ENCODE results near the gene ELP6.

ELP6 gene, protein sequence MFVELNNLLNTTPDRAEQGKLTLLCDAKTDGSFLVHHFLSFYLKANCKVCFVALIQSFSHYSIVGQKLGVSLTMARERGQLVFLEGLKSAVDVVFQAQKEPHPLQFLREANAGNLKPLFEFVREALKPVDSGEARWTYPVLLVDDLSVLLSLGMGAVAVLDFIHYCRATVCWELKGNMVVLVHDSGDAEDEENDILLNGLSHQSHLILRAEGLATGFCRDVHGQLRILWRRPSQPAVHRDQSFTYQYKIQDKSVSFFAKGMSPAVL

DNA sequence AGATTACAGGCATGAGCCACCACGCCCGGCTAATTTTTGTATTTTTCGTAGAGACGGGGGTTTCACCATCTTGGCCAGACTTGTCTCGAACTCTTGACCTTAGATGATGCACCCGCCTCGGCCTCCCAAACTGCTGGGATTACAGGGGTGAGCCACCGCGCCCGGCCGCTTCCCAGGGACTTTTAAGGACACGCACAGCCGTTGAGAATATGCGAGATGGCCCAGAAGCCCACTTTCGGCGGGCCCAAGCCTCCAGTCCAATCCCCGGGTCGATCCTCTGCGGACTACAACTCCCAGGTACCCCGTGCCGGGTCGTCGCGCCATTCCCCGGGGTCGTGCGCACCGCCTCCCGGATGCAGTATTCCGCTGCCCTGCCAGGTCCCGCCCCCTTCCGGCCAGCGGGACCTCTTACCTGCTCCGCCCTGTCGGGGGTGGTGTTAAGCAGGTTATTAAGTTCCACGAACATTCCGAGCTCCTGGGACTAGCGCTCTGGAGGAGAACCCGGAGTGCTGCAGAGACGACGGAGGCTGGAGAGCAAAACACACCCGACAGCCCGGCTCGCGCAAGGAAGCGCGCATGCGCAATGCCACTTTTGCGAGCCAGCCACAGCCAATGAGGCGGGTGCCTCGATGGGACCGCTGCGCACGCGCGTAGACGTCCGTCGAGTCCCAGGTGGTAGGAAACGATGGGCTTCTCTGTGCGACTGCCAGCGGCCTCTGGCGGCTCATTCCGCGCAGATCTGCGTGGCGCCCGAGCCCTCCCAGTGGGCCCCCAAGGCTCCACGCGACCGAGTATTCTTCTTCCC is at the start of gene ELP6:
Gene ELP6 (minus strand): TSS at position 588 of the 805 bp plus-strand sequence. CDS start 122 bp downstream, at position 466.
- DNase-seq (ENCODE audit: low spot score), result peak; percentile 99

DNA sequence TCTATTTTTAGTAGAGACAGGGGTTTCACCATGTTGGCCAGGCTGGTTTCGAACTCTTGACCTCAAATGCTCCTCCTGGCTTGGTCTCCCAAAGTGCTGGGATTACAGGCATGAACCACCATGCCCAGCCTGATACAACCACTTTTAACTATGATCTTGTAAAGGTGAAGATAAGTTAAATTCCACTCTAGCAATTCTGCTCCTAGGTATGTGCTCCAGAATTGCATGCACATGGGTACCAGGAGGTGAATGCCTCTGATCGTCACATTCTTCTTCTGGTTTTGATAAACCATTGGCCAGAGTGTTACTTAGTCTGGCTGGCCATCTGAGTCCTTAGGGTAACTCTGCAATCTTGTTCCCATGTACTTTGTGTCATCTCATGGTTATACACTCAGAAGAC is 42.8 kb upstream of the ELP6 start:
- DNase-seq (ENCODE audit: low spot score), result no peak

DNA sequence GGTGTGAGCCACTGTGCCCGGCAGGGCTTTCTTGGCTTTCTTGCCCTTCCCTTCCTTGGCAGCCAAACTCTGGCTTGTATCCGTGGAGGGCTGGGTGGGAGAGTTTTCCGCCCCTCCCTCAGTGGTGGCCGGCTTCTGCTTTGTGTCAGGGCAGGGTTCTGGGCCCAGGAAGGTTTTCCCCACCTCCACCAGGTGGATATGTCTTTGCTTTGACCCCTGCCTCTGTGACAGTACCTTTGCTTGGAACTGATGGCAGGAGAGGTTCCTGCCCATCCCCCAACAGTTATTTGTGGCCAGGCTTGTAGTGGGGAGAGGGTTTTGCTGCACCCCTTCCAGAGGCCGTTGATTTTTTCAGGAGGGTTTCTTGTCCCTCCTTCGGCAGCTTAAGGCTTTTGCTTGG is 40.8 kb upstream of the ELP6 start:
- no peak for DNase-seq (ENCODE audit: low spot score)

DNA sequence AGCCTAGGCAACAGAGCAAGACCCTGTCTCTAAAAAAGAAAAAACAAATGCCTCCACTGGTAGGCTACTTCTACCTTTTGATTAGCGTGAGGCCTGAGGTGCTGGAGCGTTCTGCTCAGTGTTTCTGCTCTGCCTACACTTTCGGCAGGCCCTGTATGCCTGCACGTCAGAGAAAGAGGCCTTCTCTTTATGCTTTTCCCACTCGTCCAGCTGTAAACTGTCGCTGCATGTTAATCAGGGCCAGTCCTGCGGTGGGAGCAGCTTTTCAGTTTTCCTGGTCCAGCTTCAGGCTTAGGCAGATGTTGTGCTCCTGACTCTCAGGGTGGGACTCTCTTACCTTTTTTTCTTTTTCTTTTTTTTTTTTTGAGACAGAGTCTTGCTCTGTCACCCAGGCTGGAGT is 39.9 kb upstream of the ELP6 start:
- DNase-seq (ENCODE audit: low spot score), result no peak

DNA sequence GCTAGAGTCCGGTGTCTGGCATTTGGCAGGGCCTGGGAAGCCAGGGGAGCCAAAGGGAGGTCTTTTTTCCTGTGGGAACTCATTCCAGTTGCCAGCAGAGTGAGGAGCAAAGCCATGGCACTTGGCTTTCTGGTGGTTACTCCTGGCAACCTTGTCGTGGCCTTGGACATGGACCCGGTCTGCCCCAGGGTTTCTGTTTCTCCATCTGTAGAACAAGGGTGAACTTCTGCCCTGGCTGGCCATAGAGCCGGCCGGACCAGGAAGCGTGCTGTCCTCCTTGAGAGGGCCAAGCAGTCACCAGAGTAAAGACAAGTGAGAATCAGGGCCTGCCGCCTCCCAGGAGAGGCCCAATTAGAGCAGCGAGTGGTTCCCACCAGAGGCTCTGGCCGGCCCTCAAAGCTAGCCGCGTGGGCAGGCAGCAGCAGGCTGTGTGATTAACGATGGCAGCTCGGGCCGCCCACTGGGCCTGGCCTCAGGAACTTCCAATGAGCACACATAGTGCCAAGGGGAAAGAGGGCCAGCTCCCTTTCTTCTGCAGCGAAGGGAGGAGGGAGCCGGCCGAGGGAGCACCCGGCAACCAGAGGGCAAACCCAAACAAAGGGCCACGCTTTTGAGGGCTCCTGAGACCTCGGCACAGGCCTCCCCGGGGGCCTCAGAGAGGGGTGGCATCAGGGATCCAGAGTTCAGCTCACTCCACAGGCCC is 29.1 kb upstream of the ELP6 start:
- DNase-seq (ENCODE audit: low spot score), result no peak

DNA sequence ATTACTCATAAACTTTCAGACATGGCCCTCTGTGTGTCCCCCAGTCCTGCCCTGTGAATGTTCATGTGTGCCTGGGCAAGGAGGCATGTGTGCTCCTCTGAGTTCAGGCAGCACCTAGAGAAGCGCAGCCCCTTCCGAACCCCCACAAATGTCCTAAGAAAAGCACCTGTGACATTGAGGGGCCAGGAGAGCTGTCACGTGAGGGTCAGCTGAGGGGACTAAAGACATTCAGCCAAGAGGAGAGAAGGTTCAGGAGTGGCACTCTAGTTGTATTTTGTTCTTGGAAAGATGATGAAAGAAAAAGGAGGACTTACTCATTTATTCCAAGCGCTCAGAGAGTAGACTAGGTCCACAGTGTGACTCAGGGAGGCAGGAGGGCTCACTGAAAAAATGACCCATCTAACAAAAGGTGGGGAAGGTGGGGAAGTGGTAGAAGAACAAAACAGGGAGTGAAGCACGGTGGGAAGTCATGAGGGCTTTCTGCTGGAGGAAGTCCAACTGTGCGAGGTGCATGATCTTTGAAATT is 28.1 kb upstream of the ELP6 start:
- no peak for DNase-seq (ENCODE audit: low spot score)

DNA sequence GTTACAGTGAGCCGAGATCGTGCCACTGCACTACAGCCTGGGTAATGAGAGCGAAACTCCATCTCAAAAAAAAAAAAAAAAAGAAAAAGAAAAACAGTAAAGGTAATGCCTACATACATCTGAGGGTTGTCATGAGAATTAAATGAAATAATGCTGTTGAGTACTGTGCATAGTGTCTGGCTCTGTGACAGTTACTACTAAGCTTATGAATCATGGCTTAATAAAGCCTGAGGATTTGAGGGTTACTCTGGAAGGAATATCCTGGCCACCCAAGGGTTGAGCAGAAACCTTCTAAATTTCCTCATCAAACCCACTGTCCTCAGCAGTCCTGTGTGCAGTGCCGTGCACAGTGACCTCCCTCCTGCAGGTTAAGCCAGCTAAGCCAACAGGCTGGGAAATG is 26.8 kb upstream of the ELP6 start:
- no peak for DNase-seq (ENCODE audit: low spot score)

DNA sequence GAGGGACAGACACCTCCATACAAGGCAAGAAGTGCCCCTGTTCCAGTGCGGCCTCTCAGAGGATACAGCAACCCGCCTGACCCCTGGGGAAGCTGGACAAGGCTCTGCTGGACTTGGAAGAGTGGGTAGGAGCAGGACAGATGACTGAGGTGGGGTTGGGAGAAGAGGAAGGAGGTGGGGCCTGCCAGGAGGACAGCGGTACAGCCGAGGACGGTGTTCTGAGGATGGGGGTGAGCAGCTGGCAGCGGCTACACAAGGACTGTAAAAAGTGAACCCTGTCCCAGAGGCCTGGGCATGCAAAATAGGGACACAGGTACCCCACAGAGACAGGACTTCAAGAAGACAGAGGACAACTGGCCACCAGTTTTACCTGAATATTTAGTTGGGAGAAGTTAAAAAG is 23.5 kb upstream of the ELP6 start:
- DNase-seq (ENCODE audit: low spot score), result no peak

DNA sequence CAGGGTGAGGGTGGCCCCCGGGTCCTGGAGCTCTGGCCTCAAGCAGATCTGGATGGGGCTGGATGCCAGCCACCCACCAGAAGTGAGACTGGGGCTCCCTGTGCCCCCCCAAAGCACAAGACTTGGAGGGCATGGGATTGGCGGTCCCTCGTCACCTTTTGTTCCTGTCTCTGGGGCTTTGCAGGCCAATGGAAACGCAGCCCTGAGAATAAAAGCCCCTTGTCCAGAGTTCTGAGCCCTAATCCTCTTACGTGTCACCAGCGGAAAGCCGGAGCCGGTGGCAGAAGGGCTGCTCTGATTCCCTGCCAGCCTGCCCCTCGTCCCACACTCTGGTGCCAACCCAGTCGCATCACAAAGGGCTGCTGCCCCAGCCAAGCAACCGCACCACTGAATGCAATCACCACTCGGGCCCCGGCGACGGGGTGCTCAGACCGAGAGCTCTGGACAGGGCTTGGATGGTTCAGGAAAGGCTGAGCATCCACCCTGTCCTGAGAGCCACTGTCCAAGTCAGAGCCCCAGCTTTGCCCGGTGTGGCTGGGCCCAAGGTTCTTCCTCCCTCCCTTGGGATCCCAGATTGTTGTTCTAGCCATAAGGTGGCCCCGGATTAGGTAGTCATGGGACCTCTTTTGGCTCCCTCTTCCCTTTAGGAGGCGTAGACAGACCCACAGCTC is 22.8 kb upstream of the ELP6 start:
- DNase-seq (ENCODE audit: low spot score), result no peak

DNA sequence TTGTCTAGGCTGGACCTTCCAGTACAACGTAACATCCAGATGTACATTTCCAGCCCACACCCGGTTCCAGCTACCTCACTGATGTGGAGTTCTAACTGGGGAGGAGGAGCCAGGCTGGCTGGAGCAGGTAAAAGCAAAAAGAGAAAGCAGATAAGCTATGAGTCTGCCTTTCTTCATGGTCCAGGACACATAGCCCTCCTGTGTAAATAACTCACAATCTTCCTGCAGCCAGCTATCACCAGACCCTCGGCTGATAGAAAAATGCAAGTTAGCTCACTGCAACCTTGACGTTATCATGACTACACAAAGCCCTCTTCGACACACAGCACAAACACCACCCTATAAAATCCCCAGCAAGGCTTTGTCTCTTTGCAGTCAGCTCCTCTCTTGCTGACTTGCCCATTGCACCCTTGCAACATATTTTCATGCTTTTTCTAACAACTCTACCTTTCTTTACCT is 20.5 kb upstream of the ELP6 start:
- no peak for DNase-seq (ENCODE audit: low spot score)

DNA sequence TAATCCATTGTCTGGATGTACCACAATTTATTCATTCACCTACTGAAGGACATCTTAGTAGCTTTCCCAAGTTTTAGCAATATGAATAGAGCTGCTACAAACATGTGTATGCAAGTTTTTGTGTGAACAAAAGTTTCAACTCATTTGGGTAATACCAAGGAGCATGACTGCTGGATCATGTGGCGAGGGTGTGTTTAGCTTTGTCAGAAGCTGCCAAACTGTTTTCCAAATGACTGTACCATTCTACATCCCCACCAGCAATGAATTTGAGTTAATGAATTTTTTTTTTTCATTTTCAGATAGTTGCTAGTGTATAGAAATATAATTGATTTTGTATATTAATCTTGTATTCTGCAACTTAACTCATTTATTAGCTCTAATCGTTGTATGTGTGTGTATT is 20.0 kb upstream of the ELP6 start:
- no peak for DNase-seq (ENCODE audit: low spot score)

DNA sequence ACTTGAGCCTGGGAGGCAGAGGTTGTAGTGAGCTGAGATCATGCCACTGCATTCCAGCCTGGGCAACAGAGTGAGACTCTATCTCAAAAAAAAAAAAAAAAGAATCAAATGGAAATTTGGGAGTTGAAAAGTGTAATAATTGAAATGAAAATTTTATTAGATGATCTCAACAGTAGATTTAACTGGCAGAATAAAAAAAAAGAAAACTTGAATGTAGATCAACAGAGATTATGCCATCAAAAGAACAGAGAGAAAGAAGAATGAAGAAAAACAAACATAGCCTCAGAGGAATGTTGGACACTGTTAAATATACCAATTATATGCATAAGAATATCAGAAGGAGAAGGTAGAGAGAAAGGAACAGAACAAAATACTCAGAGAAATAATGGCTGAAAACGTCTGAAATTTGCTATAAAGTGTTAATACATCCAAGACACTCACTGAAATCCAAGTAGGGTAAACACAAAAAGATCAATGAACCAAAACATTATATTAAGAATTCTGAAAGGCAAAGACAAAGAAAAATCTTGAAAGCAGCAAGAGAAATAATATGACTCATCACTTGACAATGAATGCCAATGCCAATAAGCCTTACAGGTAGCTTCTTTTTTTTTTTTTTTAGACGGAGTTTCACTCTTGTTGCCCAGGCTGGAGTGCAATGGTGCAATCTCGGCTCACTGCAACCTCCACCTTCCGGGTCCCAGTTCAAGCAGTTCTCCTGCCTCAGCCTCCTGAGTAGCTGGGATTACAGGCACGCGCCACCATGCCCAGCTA is 14.6 kb upstream of the ELP6 start:
- DNase-seq (ENCODE audit: low spot score), result no peak

DNA sequence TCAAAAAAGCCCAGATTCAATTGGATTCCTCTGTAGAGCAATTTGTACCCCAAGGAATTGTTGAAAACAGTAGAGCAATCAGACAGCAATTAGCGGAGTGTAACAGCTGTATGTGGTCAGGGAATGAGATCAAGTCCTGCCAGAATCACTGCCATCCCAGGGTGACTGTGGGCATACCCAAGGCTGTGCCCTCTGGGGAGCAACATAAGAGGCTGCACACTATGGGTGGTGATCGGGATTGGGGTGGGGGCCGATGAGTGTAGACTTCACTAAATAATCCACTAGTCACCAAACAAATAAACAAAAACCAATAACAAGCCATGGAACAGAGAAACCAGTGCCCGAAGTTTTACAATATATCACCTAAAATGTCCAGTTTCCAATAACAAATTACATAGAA is 12.1 kb upstream of the ELP6 start:
- DNase-seq (ENCODE audit: low spot score), result no peak

DNA sequence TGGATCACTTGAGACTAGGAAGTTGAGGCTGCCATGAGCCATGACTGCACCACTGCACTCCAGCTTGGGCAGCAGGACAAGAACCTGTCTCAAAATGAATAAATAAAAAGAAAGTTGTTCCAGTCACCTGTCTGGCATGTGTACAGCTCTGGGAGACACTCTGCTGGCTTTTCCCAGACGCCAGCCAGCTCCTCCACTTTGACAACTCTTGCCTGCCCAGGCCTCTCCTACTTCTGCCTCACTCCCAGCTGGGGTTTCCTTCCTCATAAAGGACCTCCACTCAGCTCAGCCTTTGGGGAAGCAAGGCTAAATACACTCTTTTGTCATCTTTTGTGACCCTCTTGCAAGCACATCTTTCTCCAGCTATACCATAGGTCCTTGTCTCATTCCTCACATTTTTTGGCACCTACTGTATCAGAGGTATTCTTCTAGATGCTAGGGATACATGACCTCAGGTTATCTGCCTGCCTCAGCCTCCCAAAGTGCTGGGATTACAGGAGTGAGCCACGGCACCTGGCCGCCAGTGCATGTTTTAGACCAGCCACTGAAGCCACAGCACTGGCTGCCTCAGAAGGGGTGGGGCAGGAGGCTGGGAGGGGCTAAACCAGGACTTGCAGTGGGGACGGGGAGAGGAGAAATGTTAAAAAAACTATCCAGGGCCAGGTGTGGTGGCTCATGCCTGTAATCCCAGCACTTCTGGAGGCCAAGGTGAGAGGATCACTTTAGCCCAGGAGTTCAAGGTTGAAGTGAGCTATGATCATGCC is 10.0 kb upstream of the ELP6 start:
- no peak for DNase-seq (ENCODE audit: low spot score)

DNA sequence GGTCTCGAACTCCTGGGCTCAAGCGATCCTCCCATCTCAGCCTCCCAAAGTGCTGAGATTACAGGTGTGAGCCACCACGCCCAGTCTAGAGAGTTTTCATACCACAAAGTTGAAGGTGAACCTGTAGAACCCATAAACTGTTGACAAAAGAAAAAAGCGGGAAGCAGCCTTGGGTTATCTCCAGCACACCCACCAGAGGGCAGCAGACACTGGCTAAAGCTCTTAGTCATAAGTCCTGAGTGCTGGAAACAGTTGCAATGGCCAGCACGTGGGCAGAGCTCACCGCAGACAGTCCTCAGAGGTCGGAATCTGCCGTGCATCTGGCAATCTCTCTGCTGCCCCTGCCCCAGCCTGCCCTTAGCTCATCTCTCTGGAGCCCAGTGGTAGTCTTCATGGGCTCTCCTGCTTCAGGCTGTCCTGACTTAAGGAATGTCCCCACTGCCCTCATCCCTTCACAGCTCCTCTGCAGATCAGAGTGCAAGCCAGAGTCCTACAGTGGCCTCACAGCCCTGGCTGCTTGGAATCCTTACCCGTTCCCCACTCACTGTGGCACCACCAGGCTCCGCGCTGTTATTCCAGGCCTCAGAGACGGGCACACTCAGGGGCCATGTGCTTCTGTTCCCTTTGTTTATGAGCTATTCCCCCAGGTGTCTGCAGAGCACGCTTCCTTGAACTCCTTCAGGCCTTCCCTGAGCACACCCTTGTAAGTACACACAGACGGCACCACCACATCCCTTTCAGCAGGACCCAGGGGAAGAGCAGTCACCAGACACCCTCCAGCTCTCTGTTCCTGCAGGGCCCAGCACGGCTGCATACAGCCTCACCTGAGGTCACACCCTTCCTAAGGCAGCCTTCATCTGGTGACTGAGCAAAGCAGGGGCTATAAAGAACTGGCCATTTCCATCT is 8.8 kb upstream of the ELP6 start:
- peak; percentile 81 for DNase-seq (ENCODE audit: low spot score)

DNA sequence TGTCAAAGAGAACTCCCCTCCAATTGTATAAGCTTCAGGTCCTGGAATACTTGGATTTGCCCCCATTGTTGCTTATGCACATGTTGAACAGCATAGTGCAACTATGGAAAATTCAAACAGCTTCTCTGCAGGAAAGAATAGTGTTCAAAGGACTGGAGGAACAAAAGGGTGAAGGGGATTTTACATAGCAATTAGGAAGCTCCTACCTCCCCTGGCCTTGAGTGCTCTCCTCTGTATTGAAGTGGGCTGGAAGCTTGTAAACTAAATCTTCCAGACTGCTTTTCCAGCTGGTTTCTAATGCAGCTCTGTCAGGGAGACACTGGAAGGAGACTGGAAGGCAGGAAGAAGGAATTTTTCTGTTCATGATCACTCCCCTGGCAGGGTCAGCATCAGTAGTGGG is 7.2 kb upstream of the ELP6 start:
- DNase-seq (ENCODE audit: low spot score), result no peak

DNA sequence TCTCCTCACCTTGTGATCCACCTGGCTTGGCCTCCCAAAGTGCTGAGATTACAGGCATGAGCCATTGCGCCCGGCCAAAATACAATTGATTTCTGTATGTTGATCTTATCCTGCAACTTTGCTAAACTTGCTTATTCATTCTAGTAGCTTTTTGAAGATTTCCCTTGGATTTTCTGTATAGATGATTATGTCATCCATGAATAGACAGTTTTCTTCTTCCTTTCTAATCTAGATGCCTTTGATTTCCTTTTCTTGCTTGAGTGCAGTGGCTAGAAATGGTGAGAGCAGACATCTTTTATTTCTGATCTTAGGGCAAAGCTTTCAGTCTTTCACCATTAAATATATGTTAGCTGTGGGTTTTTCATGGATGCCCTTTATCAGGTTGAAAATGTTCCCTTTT is 4.4 kb upstream of the ELP6 start:
- no peak for DNase-seq (ENCODE audit: low spot score)

DNA sequence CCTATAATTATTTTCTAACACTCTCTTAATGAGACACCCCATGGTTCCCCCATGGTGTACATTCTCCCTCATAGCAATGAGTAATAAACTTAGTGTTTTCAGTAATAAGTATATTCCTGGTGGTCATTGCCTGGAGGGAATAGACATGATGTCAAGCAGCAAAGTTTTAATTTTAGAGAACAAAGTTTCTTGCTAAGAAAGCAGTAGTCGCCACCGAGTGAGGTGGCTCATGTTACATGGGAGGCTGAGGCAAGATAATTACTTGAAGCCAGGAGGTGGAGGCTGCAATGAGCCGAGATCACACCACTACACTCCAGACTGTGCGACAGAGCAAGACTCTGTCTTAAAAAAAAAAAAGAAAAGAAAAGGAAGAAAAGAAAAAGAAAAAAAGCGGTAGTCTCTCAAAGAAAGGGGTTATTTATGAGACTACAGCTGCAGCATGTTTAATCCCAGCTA is 2.4 kb upstream of the ELP6 start:
- no peak for DNase-seq (ENCODE audit: low spot score)

DNA sequence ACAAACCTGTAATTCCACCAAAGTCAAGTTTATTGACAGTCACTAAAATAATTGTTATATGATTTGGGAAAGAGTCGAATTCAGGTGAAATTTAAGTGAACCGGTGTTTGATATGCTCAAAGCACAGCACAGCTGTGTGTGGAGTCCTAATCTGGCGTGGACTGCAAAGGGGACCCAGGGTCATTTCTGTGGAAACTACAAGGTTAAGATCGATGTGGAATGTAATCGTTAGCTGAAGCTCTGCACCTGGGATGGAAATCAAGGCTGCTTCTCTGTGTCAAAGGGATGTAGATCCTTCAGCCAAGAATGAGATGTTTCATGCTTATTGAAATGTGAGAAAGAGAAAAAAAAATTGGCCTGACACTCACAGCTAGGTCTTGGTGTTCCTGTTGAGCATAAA is 1.6 kb upstream of the ELP6 start:
- no peak for DNase-seq (ENCODE audit: low spot score)

Data from hematopoietic multipotent progenitor cell treated with erythropoietin and hydrocortisone succinate and interleukin-3 and kit ligand, for 17 days (in vitro differentiated cells).